ENCODE measurements around the gene RNF103.
A peak's percentile ranks its signal among the peaks of the same experiment; 100 is the strongest.

Gene RNF103

DNA sequence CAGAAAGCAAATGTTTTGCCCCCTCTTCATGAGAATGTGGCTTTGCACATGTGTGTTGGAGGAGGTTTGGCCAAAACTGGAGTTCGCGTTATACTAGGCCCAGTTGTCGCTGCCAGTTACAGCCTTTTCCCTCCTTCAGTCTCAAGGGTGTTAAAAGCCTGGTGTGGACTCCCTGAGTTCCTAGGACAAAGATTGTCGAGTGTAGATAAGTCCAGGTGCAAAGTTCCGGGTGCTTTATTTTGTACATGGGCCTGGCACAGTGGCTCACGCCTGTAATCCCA, 542 bp upstream of the RNF103 start:
- no peak for DNase-seq (ENCODE audit: low read depth)
- peak overlapping the region; percentile 88 for H3K4me3 ChIP-seq (ENCODE audit: low read length)
- TF ChIP-seq, protein P1, sequence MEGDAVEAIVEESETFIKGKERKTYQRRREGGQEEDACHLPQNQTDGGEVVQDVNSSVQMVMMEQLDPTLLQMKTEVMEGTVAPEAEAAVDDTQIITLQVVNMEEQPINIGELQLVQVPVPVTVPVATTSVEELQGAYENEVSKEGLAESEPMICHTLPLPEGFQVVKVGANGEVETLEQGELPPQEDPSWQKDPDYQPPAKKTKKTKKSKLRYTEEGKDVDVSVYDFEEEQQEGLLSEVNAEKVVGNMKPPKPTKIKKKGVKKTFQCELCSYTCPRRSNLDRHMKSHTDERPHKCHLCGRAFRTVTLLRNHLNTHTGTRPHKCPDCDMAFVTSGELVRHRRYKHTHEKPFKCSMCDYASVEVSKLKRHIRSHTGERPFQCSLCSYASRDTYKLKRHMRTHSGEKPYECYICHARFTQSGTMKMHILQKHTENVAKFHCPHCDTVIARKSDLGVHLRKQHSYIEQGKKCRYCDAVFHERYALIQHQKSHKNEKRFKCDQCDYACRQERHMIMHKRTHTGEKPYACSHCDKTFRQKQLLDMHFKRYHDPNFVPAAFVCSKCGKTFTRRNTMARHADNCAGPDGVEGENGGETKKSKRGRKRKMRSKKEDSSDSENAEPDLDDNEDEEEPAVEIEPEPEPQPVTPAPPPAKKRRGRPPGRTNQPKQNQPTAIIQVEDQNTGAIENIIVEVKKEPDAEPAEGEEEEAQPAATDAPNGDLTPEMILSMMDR (conservative IDR thresholded peaks at IDR 0.05; ENCODE audit: low read length), result no peak

DNA sequence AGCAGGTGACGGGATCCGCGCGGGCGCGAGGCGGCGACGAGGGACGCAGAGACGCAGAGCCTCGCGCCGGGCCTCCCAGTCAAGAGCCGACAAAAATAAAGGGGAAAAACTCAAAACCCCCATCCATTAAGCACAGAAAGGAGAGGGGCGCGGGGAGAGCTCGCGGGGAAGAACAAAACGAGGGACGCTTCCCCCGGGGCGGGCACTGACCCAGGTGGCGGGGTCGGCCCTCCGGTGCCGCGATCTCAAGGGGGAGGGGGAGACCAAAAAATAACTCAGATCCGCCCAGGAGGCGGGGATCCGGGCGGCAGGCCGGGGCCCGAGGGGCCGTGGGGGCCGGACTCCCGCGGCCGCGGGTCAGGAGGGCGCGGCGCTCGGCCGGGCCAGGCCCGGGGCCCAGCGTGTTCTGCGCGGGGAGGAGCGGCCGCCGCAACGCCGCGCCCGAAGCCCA, 597 bp downstream of the RNF103 start:
- no peak for DNase-seq (ENCODE audit: low read depth)
- TF ChIP-seq, protein P1 (conservative IDR thresholded peaks at IDR 0.05; ENCODE audit: low read length), result no peak
- H3K4me3 ChIP-seq (ENCODE audit: low read length), result peak overlapping the region; percentile 88

DNA sequence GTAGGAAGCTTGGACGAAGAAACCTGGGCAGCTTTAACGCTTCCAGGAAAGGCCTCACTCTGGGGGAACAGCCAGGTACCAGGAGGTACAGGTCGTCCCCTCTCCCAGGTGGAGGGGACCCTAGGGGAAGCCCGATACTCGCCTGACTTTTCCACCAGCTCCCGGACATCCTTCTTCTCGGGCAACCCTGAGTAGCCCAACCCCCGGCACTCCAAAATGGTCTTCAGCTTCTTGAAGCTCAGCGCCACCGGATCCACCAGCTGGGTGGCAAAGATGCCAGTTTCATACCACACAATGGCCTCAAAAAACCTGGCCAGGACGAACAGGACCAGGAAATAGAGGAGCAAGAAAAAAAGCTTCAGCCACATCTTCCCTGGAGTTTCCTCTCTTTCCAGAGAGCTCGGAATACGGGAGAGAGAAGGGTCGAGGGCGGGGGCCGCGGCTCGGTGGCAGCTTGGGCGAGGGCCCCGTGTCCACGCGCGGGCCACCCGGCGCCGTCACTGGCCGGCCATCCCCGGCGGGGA, 1.1 kb downstream of the RNF103 start:
- TF ChIP-seq, protein P1 (conservative IDR thresholded peaks at IDR 0.05; ENCODE audit: low read length), result no peak
- DNase-seq (ENCODE audit: low read depth), result peak; percentile 17
- H3K4me3 ChIP-seq (ENCODE audit: low read length), result peak overlapping the region; percentile 88

DNA sequence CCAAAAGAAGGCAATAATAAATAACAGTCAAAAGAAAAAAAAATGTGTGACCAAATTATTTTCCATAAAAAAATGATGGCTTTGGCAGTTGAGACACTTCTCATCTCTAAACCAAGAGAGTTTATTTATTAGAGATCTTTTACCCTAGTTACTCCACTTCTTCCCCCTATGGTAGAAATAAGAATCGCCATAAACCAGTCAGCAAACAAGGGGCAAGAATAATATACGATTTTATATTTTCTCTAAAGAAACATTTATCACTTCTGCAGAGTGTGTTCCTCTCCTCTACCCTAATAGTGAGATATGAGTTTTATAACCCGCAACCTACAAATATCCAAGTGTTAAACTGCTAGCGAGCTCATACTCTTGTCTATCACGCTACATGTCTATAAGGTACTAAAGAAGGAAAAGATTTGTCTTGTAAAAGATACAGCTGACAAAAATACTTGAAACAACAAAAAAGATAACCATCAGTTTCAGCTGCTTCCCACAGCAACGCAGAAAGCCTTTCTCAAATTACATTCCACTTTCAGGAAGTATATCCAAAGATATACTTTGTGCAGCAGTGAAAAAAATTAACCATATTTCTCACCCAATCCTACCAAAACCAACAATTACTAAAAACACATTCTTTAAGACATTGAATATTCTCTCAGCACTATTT, 2.3 kb downstream of the RNF103 start:
- TF ChIP-seq, protein P1 (conservative IDR thresholded peaks at IDR 0.05; ENCODE audit: low read length), result peak; percentile 21; the same call in 1 of the 2 replicates
- no peak for DNase-seq (ENCODE audit: low read depth)

DNA sequence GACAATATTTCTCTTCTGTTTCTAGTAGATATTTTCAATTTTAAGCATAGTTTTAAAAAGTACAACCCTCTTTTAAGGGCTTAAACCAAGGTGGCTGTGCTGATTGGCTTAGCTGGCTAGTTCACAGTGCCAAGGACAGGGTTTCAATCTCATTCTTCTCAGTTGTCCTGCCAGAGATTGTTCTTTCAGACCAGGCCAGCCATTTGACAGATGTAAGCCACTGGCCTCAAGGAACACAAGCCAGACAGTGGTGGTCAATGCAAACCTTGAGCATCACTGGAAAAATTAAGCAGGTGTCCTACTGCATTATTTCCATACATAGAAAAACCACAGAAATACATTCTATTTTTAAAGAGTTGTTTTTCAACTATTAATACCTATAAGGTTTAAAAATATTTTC, 5.9 kb downstream of the RNF103 start:
- TF ChIP-seq, protein P1 (conservative IDR thresholded peaks at IDR 0.05; ENCODE audit: low read length), result no peak
- no peak overlapping the region for H3K4me3 ChIP-seq (ENCODE audit: low read length)
- no peak for DNase-seq (ENCODE audit: low read depth)

More for the DNA sequence above, 2.3 kb downstream of the RNF103 start:
- H3K4me3 ChIP-seq (ENCODE audit: low read length), result peak overlapping the region; percentile 88

DNA sequence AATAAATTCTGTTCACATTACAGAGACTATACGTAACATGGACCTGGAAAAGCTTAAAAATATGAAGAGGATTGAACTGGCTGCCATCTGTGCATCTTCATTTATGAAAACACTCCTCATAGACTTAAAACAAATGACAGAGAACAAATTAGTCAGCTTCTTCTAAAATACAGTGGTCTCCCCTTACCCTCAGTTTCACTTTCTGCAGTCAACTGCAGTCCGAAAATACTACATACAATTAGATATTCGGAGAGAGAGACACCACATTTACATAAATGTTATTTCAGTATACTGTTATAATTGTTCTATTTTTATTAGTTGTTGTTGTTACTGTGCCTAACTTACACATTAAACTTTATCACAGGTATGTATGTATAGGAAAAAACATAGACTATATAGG, 6.5 kb downstream of the RNF103 start:
- TF ChIP-seq, protein P1 (conservative IDR thresholded peaks at IDR 0.05; ENCODE audit: low read length), result no peak
- DNase-seq (ENCODE audit: low read depth), result no peak
- no peak overlapping the region for H3K4me3 ChIP-seq (ENCODE audit: low read length)

DNA sequence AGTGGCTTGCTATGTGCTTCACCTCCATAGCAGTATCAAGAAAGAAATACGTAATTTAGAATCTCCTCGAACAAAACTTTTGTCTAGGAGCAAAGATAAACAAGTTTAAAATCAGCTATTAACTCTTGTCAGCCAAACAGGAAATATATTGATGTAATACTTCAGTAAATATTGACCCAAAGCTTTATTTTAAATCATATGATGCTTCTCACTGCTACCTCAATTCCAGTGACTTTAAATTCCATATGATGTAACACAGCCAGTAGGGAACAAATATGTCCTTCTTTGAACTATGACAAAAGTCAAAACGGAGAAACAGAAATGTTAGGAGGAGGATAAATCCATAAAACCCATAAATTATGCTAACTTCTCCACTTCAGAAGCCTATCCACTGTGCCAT, 7.2 kb downstream of the RNF103 start:
- no peak for DNase-seq (ENCODE audit: low read depth)
- TF ChIP-seq, protein P1 (conservative IDR thresholded peaks at IDR 0.05; ENCODE audit: low read length), result no peak
- H3K4me3 ChIP-seq (ENCODE audit: low read length), result no peak overlapping the region

Data from AG10803 (cell line).